H1 (cell line): Measurements from ENCODE around the gene TOMM6. TPM values are rescaled to one million over a fixed set of nuclear protein-coding genes. Genes with fewer than 3 reads are reported as not detected.

Source experiments
- BCL11A ChIP-seq, 2 experiments: IDR thresholded peaks; one replicate each; pipeline ENCODE4 v1.6.1; 2011; ENCODE audit warnings: low read depth in 2 of 2, low read length in 2 of 2, mild to moderate bottlenecking in 2 of 2
- CHD1 ChIP-seq: IDR thresholded peaks from 2 replicates; pipeline ENCODE4 v1.6.1; 2012; ENCODE audit warnings: low read depth, low read length, improper control_type of control experiment
- CHD2 ChIP-seq: IDR thresholded peaks from 2 replicates; pipeline ENCODE4 v1.6.1; 2012; ENCODE audit warnings: low read length, improper control_type of control experiment
- CHD7 ChIP-seq: fragments of 300-600 bp; sonication (generic); IDR thresholded peaks from 2 replicates; pipeline ENCODE4 v1.7.1; 2012; ENCODE audit warnings: low read length, moderate library complexity, mild to moderate bottlenecking, inconsistent platforms; ENCODE audit not compliant: insufficient replicate concordance
- CREB1 ChIP-seq: IDR thresholded peaks from 2 replicates; pipeline ENCODE4 v1.6.1; 2012; ENCODE audit warnings: inconsistent platforms
- EGR1 ChIP-seq: IDR thresholded peaks from 2 replicates; pipeline ENCODE4 v1.6.1; 2011; ENCODE audit warnings: low read depth, low read length, borderline replicate concordance
- GABPA ChIP-seq: IDR thresholded peaks from 2 replicates; pipeline ENCODE4 v1.6.1; 2011; ENCODE audit warnings: mild to moderate bottlenecking, low read length, moderate library complexity, borderline replicate concordance; ENCODE audit not compliant: insufficient read depth
- GTF2F1 ChIP-seq: IDR thresholded peaks from 2 replicates; pipeline ENCODE4 v1.6.1; 2012; ENCODE audit warnings: low read depth, low read length, improper control_type of control experiment, borderline replicate concordance
- PHF8 ChIP-seq: fragments of 200-600 bp; sonication (generic); conservative IDR thresholded peaks from 2 replicates; pipeline ENCODE4 v1.7.1; 2012; ENCODE audit warnings: low read depth, mild to moderate bottlenecking, inconsistent platforms, low read length, moderate library complexity
- polyA plus RNA-seq, 7 experiments: library from polyadenylated mRNA; depleted of rRNA in 3 of 7; stranded (reverse) in 5 of 7; unstranded in 2 of 7; fragments of >200 nt in 5 of 7; fragments of 200-250 nt in 2 of 7; gene quantifications; 1 replicate in 5 of 7; 2 replicates in 1 of 7; 4 replicates in 1 of 7; pipeline versions ENCODE4 v1.2.1 to v1.2.3, GENCODE V29; 2011 to 2013; ENCODE audit warnings: missing spikeins in 2 of 7, mixed read lengths in 2 of 7
- total RNA-seq: library from RNA; stranded (reverse); fragmentation: NEBNext Ultra II Directional; extraction: Animal tissue kit (Norgen Biotek cat#: 25700); gene quantifications from 2 replicates; pipeline ENCODE4 v1.2.1, GENCODE V29; 2021

The TOMM6 gene
- total and polyA plus RNA-seq, 2 of the 8 experiments (the other 6 are each of a cell fraction or from before 2014, with no cell fraction given), result 228 to 560 TPM

- TF ChIP-seq CHD7, result no peak
- no peak for TF ChIP-seq BCL11A (IDR thresholded peaks at IDR 0.05; ENCODE audit: low read depth in 2 of 2, low read length in 2 of 2)
- TF ChIP-seq CHD1, result no peak
- no peak for TF ChIP-seq CHD2
- no peak for TF ChIP-seq GTF2F1
- no peak for TF ChIP-seq CREB1
- TF ChIP-seq GABPA, result no peak
- no peak for TF ChIP-seq EGR1
- TF ChIP-seq PHF8, result no peak
Measured at GRCh38 chr6:41748542-41748941, 39.0 kb upstream of the TOMM6 start (continued).
